Measurements from ENCODE around the gene PBX1.

Gene PBX1

DNA sequence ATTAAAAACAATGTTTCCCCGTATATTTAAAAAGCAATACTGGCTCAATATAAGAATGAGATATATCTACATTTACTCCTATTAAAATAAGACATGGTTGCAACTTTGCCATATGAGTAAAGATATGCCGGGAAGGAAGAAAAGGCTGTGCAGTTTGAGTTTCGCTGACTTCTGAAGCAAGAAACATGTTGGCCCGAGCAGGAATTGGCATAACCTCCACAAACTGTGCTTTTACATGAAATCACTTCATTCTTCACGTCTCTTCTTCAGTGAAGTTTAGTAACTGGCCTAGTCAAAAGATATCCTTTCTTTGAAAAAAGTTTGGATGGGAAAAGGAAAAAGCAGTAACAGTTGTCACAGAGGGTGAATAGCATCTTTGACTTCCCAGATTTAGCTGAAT, 342.0 kb downstream of the PBX1 start:
- DNase-seq, result no peak
- H3F3A ChIP-seq (ENCODE audit: insufficient read depth, low read length), result no peaks in the 10 kb centered on the region
- no peaks in the 10 kb centered on the region for H3K79me2 ChIP-seq (ENCODE audit: low read length)
- H4K20me1 ChIP-seq (ENCODE audit: insufficient read depth, low read length), result no peaks in the 10 kb centered on the region
- H3K36me3 ChIP-seq (replicated peaks; ENCODE audit: insufficient read depth, low read length), result no peaks in the 10 kb centered on the region
- no peak overlapping the region for H2AFZ ChIP-seq (ENCODE audit: low read length)
- TF ChIP-seq EZH2 (optimal IDR thresholded peaks at IDR 0.05; ENCODE audit: low read depth, low read length) (no peak), CTCF (IDR thresholded peaks at IDR 0.05; ENCODE audit: low read length) (no peak), EZH2phosphoT487 (IDR thresholded peaks at IDR 0.05; ENCODE audit: low read length) (no peak)
- H3K9ac ChIP-seq (ENCODE audit: low read length), result no peak overlapping the region
- H3K9me2 ChIP-seq (replicated peaks; ENCODE audit: insufficient read depth, low read length), result no peaks in the 10 kb centered on the region
- H3K9me3 ChIP-seq (replicated peaks; ENCODE audit: insufficient read depth, low read length), result no peaks in the 10 kb centered on the region
- no peak overlapping the region for H3K4me3 ChIP-seq (ENCODE audit: low read length)
- H3K27ac ChIP-seq (ENCODE audit: low read length), result no peak overlapping the region
- H3K27me3 ChIP-seq (replicated peaks; ENCODE audit: insufficient read depth, low read length), result no peaks in the 10 kb centered on the region
- H3K4me1 ChIP-seq (ENCODE audit: low read length), result no peaks in the 10 kb centered on the region
- no peak overlapping the region for H3K4me2 ChIP-seq (ENCODE audit: low read depth, low read length)
